CD8-positive, alpha-beta memory T cell (primary cell): ENCODE data around the gene RPL28. TPM values are rescaled to one million over a fixed set of nuclear protein-coding genes. Genes with fewer than 3 reads are reported as not detected.
A peak's percentile ranks its signal among the peaks of the same experiment; 100 is the strongest.
"Not testable (repeated sequence)": the region's sequence is repeated elsewhere in the genome, so short reads cannot be mapped to it uniquely, and the experiment has no call there.

Experiments used
- CTCF ChIA-PET: fragments of 350-600 bp; sonication (Branson Sonifier 250); formaldehyde crosslinking; loops from one replicate; lab custom pipeline; 2021; ENCODE audit warnings: antibody characterized with exemption; lab: Charles Lee
- POLR2A ChIA-PET: fragments of 350-600 bp; sonication (Branson Sonifier 250); formaldehyde crosslinking; loops from one replicate; lab custom pipeline; 2021; ENCODE audit warnings: antibody characterized with exemption; lab: Charles Lee
- DNase-seq, 5 donors: peaks; one replicate each; pipeline versions ENCODE4 v3.0.0 to v3.0.0-alpha.2; 2020 to 2022; ENCODE audit warnings: mixed read lengths in 1 of 5
- H3K27ac ChIP-seq: one replicate; pipeline ENCODE4 v1.7.0; 2013; ENCODE audit warnings: low read depth, mild to moderate bottlenecking, low read length, moderate library complexity
- H3K27me3 ChIP-seq: 2 replicates; pipeline ENCODE4 v1.7.0; 2013; ENCODE audit warnings: low read length, mild to moderate bottlenecking; ENCODE audit not compliant: insufficient read depth, poor library complexity, severe bottlenecking
- H3K36me3 ChIP-seq: 2 replicates; pipeline ENCODE4 v1.7.0; 2013; ENCODE audit warnings: mild to moderate bottlenecking, low read length, moderate library complexity; ENCODE audit not compliant: insufficient read depth
- H3K4me1 ChIP-seq: 2 replicates; pipeline ENCODE4 v1.7.0; 2013; ENCODE audit warnings: mild to moderate bottlenecking, low read length, moderate library complexity; ENCODE audit not compliant: insufficient read depth
- H3K4me3 ChIP-seq: 2 replicates; pipeline ENCODE4 v1.7.0; 2013; ENCODE audit warnings: mild to moderate bottlenecking, low read length
- H3K9me3 ChIP-seq: 2 replicates; pipeline ENCODE4 v1.7.0; 2013; ENCODE audit warnings: mild to moderate bottlenecking, low read length
- H3K27ac Mint-ChIP-seq, 8 donors: one replicate each; pipeline ENCODE4 v1.8.0; 2020 to 2021; ENCODE audit warnings: mixed read lengths in 8 of 8, mild to moderate bottlenecking in 6 of 8, inconsistent platforms in 3 of 8, moderate library complexity in 3 of 8
- H3K27me3 Mint-ChIP-seq, 2 donors: one replicate each; pipeline ENCODE4 v1.8.0; 2020 to 2021; ENCODE audit warnings: mixed read lengths in 2 of 2, mild to moderate bottlenecking in 1 of 2, moderate library complexity in 1 of 2
- H3K36me3 Mint-ChIP-seq, 3 donors: one replicate each; pipeline ENCODE4 v1.8.0; 2020 to 2021; ENCODE audit warnings: mixed read lengths in 3 of 3, inconsistent platforms in 1 of 3, mild to moderate bottlenecking in 1 of 3
- H3K4me1 Mint-ChIP-seq, 3 donors: one replicate each; pipeline ENCODE4 v1.8.0; 2020 to 2021; ENCODE audit warnings: mixed read lengths in 3 of 3, inconsistent platforms in 1 of 3, mild to moderate bottlenecking in 1 of 3
- H3K4me3 Mint-ChIP-seq, 7 donors: one replicate each; pipeline ENCODE4 v1.8.0; 2020 to 2021; ENCODE audit warnings: mixed read lengths in 7 of 7, mild to moderate bottlenecking in 6 of 7, moderate library complexity in 4 of 7, inconsistent platforms in 2 of 7
- H3K9me3 Mint-ChIP-seq, 5 donors: one replicate each; pipeline ENCODE4 v1.8.0; 2020 to 2022; ENCODE audit warnings: mixed read lengths in 5 of 5, mild to moderate bottlenecking in 3 of 5, moderate library complexity in 2 of 5, inconsistent platforms in 1 of 5
- polyA plus RNA-seq: library from polyadenylated mRNA; unstranded; fragments of 300-500 nt; fragmentation: Illumina TruSeq; gene quantifications from one replicate; pipeline ENCODE4 v1.2.3, GENCODE V29; 2021
- total RNA-seq, 2 experiments: library from RNA; stranded (reverse); gene quantifications; one replicate each; pipeline ENCODE4 v1.2.3, GENCODE V29; 2021

RPL28 gene
- total and polyA plus RNA-seq, 3 experiments from 2014 or later: 615 to 2,381 (median 2,376) TPM

GRCh38 chr19:55446060-55446459 lies 60.3 kb downstream of the RPL28 start:
- H3K4me3 ChIP-seq: no peak overlapping the region

GRCh38 chr19:55447421-55448174 lies 61.9 kb downstream of the RPL28 start:
- no peak for DNase-seq
- CTCF ChIA-PET: no interaction called here
- no peak overlapping the region for H3K4me3 ChIP-seq
- POLR2A ChIA-PET: no interaction called here
- Mint-ChIP-seq H3K4me1 (peaks cover 2 to 25% (median 12%) of the 10 kb centered on the region in 3 donors), H3K9me3 (no peaks in the 10 kb centered on the region), H3K36me3 (no peaks in the 10 kb centered on the region), H3K27me3 (peaks cover 36 to 45% of the 10 kb centered on the region in 2 donors), H3K27ac (no peak overlapping the region), H3K4me3 (no peak overlapping the region)
- H3K36me3 ChIP-seq: no peaks in the 10 kb centered on the region
- peaks cover 10% of the 10 kb centered on the region for H3K4me1 ChIP-seq
- no peaks in the 10 kb centered on the region for H3K9me3 ChIP-seq
- H3K27ac ChIP-seq: no peak overlapping the region
- H3K27me3 ChIP-seq: peaks cover 31% of the 10 kb centered on the region

More at GRCh38 chr19:55446060-55446459, 60.3 kb downstream of the RPL28 start:
- no peak overlapping the region for H3K27ac ChIP-seq
- CTCF ChIA-PET: interaction anchor here (0.7 kb wide), 2 partner anchors 107 to 142 kb away, joined by 3 read pairs; no protein-coding TSS in a partner anchor
- Mint-ChIP-seq H3K27ac (no peak overlapping the region), H3K27me3 (peaks cover 43 to 46% of the 10 kb centered on the region in 2 donors), H3K36me3 (no peaks in the 10 kb centered on the region), H3K4me1 (peaks cover 8 to 25% (median 20%) of the 10 kb centered on the region in 3 donors), H3K4me3 (no peak overlapping the region), H3K9me3 (no peaks in the 10 kb centered on the region)
- no peaks in the 10 kb centered on the region for H3K36me3 ChIP-seq
- POLR2A ChIA-PET: no interaction called here
- DNase-seq: no peak
- peaks cover 10% of the 10 kb centered on the region for H3K4me1 ChIP-seq
- peaks cover 36% of the 10 kb centered on the region for H3K27me3 ChIP-seq
- H3K9me3 ChIP-seq: no peaks in the 10 kb centered on the region

DNA sequence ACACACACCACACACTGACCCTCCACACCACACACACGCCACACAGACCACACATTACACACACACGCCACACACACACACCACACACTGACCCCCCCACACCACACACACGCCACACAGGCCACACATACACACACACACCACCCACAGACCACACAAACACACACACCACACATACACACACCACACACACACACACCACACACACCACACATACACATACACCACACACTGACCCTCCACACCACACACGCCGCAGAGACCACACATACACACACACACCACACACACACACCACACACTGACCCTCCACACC lies 62.4 kb downstream of the RPL28 start:
- H3K36me3 Mint-ChIP-seq, POLR2A ChIA-PET, H3K27ac Mint-ChIP-seq, H3K4me3 ChIP-seq, DNase-seq, H3K9me3 ChIP-seq, H3K4me1 ChIP-seq, H3K9me3 Mint-ChIP-seq, H3K4me3 Mint-ChIP-seq, H3K36me3 ChIP-seq, CTCF ChIA-PET, H3K27ac ChIP-seq: not testable (repeated sequence)
- peaks cover 31% of the 10 kb centered on the region for H3K27me3 ChIP-seq
- peaks cover 36 to 44% of the 10 kb centered on the region in 2 donors for H3K27me3 Mint-ChIP-seq
- H3K4me1 Mint-ChIP-seq: peaks cover 3 to 23% (median 9%) of the 10 kb centered on the region in 3 donors

- CTCF ChIA-PET: no interaction called here
- H3K4me1 ChIP-seq: peaks cover 10% of the 10 kb centered on the region
- H3K9me3 ChIP-seq: no peaks in the 10 kb centered on the region
- no peaks in the 10 kb centered on the region for H3K36me3 ChIP-seq
- DNase-seq: no peak
- no peak overlapping the region for H3K4me3 ChIP-seq
- Mint-ChIP-seq H3K9me3 (no peaks in the 10 kb centered on the region), H3K4me1 (peaks cover 5 to 27% (median 9%) of the 10 kb centered on the region in 3 donors), H3K27ac (no peak overlapping the region), H3K27me3 (peaks cover 34 to 43% of the 10 kb centered on the region in 2 donors), H3K4me3 (no peak overlapping the region), H3K36me3 (peaks cover 0 to 3% (median 1%) of the 10 kb centered on the region in 3 donors)
- H3K27me3 ChIP-seq: peaks cover 21% of the 10 kb centered on the region
- H3K27ac ChIP-seq: no peak overlapping the region
- POLR2A ChIA-PET: no interaction called here
These were observed 63.7 kb downstream of the RPL28 start for GRCh38 chr19:55449469-55449868.

GRCh38 chr19:55451163-55451964 lies 65.6 kb downstream of the RPL28 start:
- peaks cover 1 to 7% (median 6%) of the 10 kb centered on the region in 3 donors for H3K36me3 Mint-ChIP-seq
- ChIA-PET POLR2A (no interaction called here), CTCF (interaction anchor here (1.1 kb wide), 1 partner anchor 53 kb away, joined by 3 read pairs; no protein-coding TSS in a partner anchor)
- no peaks in the 10 kb centered on the region for H3K36me3 ChIP-seq
- H3K9me3 ChIP-seq: no peaks in the 10 kb centered on the region
- no peak overlapping the region for H3K27ac ChIP-seq
- H3K4me1 Mint-ChIP-seq: peaks cover 5 to 30% (median 9%) of the 10 kb centered on the region in 3 donors
- DNase-seq: peak in 2 of 5 donors; percentile 11 to 17
- H3K4me3 ChIP-seq: no peak overlapping the region
- peaks cover 10% of the 10 kb centered on the region for H3K4me1 ChIP-seq
- peak overlapping the region in 4 of 8 donors; percentile 28 to 72 (median 44) for H3K27ac Mint-ChIP-seq
- H3K4me3 Mint-ChIP-seq: peak overlapping the region in 6 of 7 donors; percentile 53 to 68 (median 60)
- no peaks in the 10 kb centered on the region for H3K9me3 Mint-ChIP-seq
- H3K27me3 ChIP-seq: peaks cover 16% of the 10 kb centered on the region
- peaks cover 20 to 32% of the 10 kb centered on the region in 2 donors for H3K27me3 Mint-ChIP-seq

DNA sequence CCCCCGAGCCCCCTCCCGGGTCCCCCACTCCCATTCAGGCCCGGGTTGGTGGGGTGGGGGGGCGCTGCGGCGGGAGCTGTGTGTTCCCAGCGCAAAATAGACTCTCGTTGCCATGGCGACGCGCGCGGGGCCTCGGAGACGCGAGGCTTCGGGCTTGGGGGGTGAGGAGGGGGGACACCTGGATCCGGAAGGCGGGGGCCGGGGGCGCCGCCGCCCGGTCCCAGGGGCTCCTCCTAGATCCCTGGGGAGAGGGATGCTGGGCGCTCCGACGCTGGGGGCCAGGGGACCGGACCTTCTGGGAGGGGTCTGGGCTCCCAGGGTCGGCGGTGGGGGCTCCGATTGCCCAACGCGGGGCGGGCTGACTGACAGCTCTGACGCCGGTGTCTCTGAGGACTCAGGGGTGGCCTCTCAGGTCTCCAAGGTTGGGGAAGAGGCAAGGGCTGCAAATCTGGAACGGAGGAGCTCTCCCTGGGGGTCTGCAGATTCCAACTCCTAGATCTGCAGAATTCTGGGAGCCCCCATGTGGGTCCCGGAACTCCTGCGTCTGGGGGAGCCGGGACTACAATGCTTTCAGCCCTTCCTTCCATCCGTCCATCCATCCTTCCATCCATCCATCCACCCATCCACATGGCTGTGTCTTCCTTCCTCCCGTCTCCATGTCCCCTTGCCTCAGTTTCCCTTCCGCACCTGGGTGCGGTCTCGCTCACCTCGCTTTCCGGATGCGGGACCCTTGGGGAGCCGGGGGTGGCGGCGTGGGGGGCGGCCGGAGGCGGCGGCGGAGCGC lies 66.4 kb downstream of the RPL28 start:
- Histone ChIP-seq H3K4me3 (no peak overlapping the region), H3K27ac (no peak overlapping the region), H3K36me3 (no peaks in the 10 kb centered on the region), H3K4me1 (peaks cover 10% of the 10 kb centered on the region), H3K27me3 (peaks cover 14% of the 10 kb centered on the region), H3K9me3 (no peaks in the 10 kb centered on the region)
- Mint-ChIP-seq H3K36me3 (peaks cover 1 to 7% (median 6%) of the 10 kb centered on the region in 3 donors), H3K27me3 (peaks cover 20 to 32% of the 10 kb centered on the region in 2 donors), H3K4me3 (peak overlapping the region in 3 of 7 donors; percentile 53 to 68 (median 61)), H3K9me3 (no peaks in the 10 kb centered on the region), H3K4me1 (peaks cover 5 to 30% (median 9%) of the 10 kb centered on the region in 3 donors), H3K27ac (no peak overlapping the region)
- POLR2A ChIA-PET: interaction anchor here (1.3 kb wide), 1 partner anchor 24 kb away, joined by 3 read pairs; the partner anchor contains the start of gene ZNF628
- peak in 3 of 5 donors; percentile 27 to 76 (median 41) for DNase-seq
- CTCF ChIA-PET: interaction anchor here (1.1 kb wide), 1 partner anchor 52 kb away, joined by 3 read pairs; no protein-coding TSS in a partner anchor
